ENCODE results near the gene ZFHX3. TPM values are rescaled to one million over a fixed set of nuclear protein-coding genes. Genes with fewer than 3 reads are reported as not detected.

ZFHX3 gene
- total and polyA plus RNA-seq, 10 of the 15 experiments (the other 5 are each of a cell fraction or from before 2014, with no cell fraction given) = 0.68 to 8.6 (median 2.0) TPM

- no peaks in the 10 kb centered on the region for H3K4me1 ChIP-seq (ENCODE audit: control insufficient read depth, insufficient read depth, low read length)
- BruUV-seq (replicated peaks) = no TSS peak
- H3K27ac ChIP-seq (ENCODE audit: control insufficient read depth, insufficient read depth) = no peak overlapping the region
- H3K79me2 ChIP-seq (ENCODE audit: control insufficient read depth, insufficient read depth, low read length) = no peaks in the 10 kb centered on the region
- H3K4me2 ChIP-seq (ENCODE audit: control insufficient read depth, insufficient read depth) = no peak overlapping the region
- no peaks in the 10 kb centered on the region for H3K27me3 ChIP-seq (replicated peaks in 1 of 2; ENCODE audit: control insufficient read depth in 2 of 2, insufficient read depth in 2 of 2, low read length in 1 of 2)
- POLR2A ChIA-PET = no interaction called here
- RAD21 ChIA-PET (ENCODE audit: unreplicated experiment) = interaction anchor here (1.0 kb wide), 1 partner anchor 146 kb away, joined by 4 read pairs; no protein-coding TSS in a partner anchor
- TF ChIP-seq IRF4 (IDR thresholded peaks at IDR 0.05; ENCODE audit: low read depth, low read length) (no peak), STAT3 (IDR thresholded peaks at IDR 0.05; ENCODE audit: low read depth, low read length) (no peak), CBFB (IDR thresholded peaks at IDR 0.05; ENCODE audit: low read depth) (no peak), NR2C2 (IDR thresholded peaks at IDR 0.05; ENCODE audit: borderline replicate concordance, control insufficient read depth, insufficient read length, low read depth) (no peak), HDGF (IDR thresholded peaks at IDR 0.05) (no peak), CHD4 (IDR thresholded peaks at IDR 0.05) (no peak), LARP7 (IDR thresholded peaks at IDR 0.05) (no peak), SKIL (IDR thresholded peaks at IDR 0.05; ENCODE audit: low read depth, poor library complexity, severe bottlenecking) (no peak), ZBTB33 (IDR thresholded peaks at IDR 0.05) (no peak), DPF2 (IDR thresholded peaks at IDR 0.05) (no peak), IRF3 (IDR thresholded peaks at IDR 0.05) (no peak), TAF1 (IDR thresholded peaks at IDR 0.05; ENCODE audit: borderline replicate concordance, low read depth, low read length) (no peak), GATAD2B (conservative IDR thresholded peaks at IDR 0.05; ENCODE audit: low read depth) (no peak)
- CTCF ChIA-PET = no interaction called here
- no peak overlapping the region for H3K4me3 ChIP-seq
- H3K9me3 ChIP-seq (replicated peaks; ENCODE audit: control insufficient read depth, insufficient read depth, low read length) = no peaks in the 10 kb centered on the region
- SMC1A ChIA-PET (ENCODE audit: uncharacterized antibody, unreplicated experiment) = no interaction called here
- intact Hi-C loops (cut with micrococcal nuclease; ENCODE audit: unreplicated experiment) = no loop called here
- H3K36me3 ChIP-seq (ENCODE audit: control insufficient read depth in 2 of 2, insufficient read depth in 2 of 2, low read length in 1 of 2) = no peaks in the 10 kb centered on the region
- H4K20me1 ChIP-seq (ENCODE audit: control insufficient read depth, insufficient read depth) = no peaks in the 10 kb centered on the region; the same call in 1 of the 2 replicates
- ATAC-seq = no peak
- in situ Hi-C loops (cut with MboI) = no loop called here
- no peak overlapping the region for H3K9ac ChIP-seq (ENCODE audit: control insufficient read depth, insufficient read depth, low read length)
- H2AFZ ChIP-seq (ENCODE audit: control insufficient read depth, low read depth, low read length) = no peak overlapping the region
- WGBS (ENCODE audit: insufficient coverage, insufficient replicate concordance, low lambda C conversion rate, missing lambda C conversion rate) = 46% methylated on average over 7 of the region's 7 CpGs
- DNase-seq (ENCODE audit: low read depth, low spot score) = no peak
- no peak for FAIRE-seq
These were observed 69.7 kb downstream of the ZFHX3 start for GRCh38 chr16:72978212-72978611.
